DND-41 (cell line): Measurements from ENCODE around the gene PARN.
"Not testable (repeated sequence)": the region's sequence is repeated elsewhere in the genome, so short reads cannot be mapped to it uniquely, and the experiment has no call there.

Experiments used
- ATAC-seq: fragments of 200-7000 bp; cut with Tn5 transposase; 3 replicates; pipeline ENCODE4 v1.9.1; 2021; ENCODE audit warnings: low read depth; ENCODE audit not compliant: insufficient read depth
- DNase-seq: peaks from one replicate; pipeline ENCODE4 v3.0.0-alpha.2; 2020
- H2AFZ ChIP-seq: 2 replicates; pipeline ENCODE4 v1.6.0; 2012; ENCODE audit warnings: low read depth, low read length
- H3K27ac ChIP-seq: 2 replicates; pipeline ENCODE4 v1.5.1; 2012; ENCODE audit warnings: low read length, inconsistent platforms
- H3K27me3 ChIP-seq: fragments of 200-600 bp; sonication (generic); 2 replicates; pipeline ENCODE4 v1.6.0; 2012; ENCODE audit warnings: low read length, mild to moderate bottlenecking, inconsistent platforms; ENCODE audit not compliant: insufficient read depth, poor library complexity
- H3K36me3 ChIP-seq: 2 replicates; pipeline ENCODE4 v1.5.1; 2012; ENCODE audit warnings: low read length, inconsistent platforms; ENCODE audit not compliant: insufficient read depth
- H3K4me1 ChIP-seq: 2 replicates; pipeline ENCODE4 v1.5.1; 2012; ENCODE audit warnings: mild to moderate bottlenecking, low read length; ENCODE audit not compliant: insufficient read depth
- H3K4me2 ChIP-seq: 2 replicates; pipeline ENCODE4 v1.6.0; 2012; ENCODE audit warnings: mild to moderate bottlenecking, moderate library complexity, low read length, inconsistent platforms; ENCODE audit not compliant: insufficient read depth
- H3K4me3 ChIP-seq, 2 experiments: fragments of 200-600 bp in 1 of 2; shearing (Covaris generic) in 1 of 2; 2 replicates each; pipeline ENCODE4 v1.5.1; 2012 to 2016; ENCODE audit warnings: inconsistent platforms in 2 of 2, low read length in 2 of 2, mild to moderate bottlenecking in 2 of 2, low read depth in 1 of 2, moderate library complexity in 1 of 2
- H3K79me2 ChIP-seq: 2 replicates; pipeline ENCODE4 v1.6.0; 2012; ENCODE audit warnings: low read length, inconsistent platforms; ENCODE audit not compliant: insufficient read depth
- H3K9ac ChIP-seq: 2 replicates; pipeline ENCODE4 v1.6.0; 2012; ENCODE audit warnings: low read depth, mild to moderate bottlenecking, inconsistent platforms, low read length, moderate library complexity
- H3K9me3 ChIP-seq: 2 replicates; pipeline ENCODE4 v1.5.1; 2012; ENCODE audit warnings: low read length, moderate library complexity, mild to moderate bottlenecking, inconsistent platforms; ENCODE audit not compliant: insufficient read depth, severe bottlenecking
- H4K20me1 ChIP-seq: 2 replicates; pipeline ENCODE4 v1.6.0; 2012; ENCODE audit warnings: low read length; ENCODE audit not compliant: insufficient read depth
- EZH2 ChIP-seq: IDR thresholded peaks from 3 replicates; pipeline ENCODE4 v1.6.1; 2012; ENCODE audit warnings: borderline replicate concordance, low read depth, mild to moderate bottlenecking, moderate library complexity, low read length, inconsistent platforms; ENCODE audit not compliant: severe bottlenecking
- TF ChIP-seq, protein P1 (sequence below): IDR thresholded peaks from 2 replicates; pipeline ENCODE4 v1.5.1; 2012; ENCODE audit warnings: borderline replicate concordance, low read length, moderate library complexity, mild to moderate bottlenecking; ENCODE audit not compliant: poor library complexity, severe bottlenecking; ENCODE audit errors: extremely low read depth

The PARN gene

DNA sequence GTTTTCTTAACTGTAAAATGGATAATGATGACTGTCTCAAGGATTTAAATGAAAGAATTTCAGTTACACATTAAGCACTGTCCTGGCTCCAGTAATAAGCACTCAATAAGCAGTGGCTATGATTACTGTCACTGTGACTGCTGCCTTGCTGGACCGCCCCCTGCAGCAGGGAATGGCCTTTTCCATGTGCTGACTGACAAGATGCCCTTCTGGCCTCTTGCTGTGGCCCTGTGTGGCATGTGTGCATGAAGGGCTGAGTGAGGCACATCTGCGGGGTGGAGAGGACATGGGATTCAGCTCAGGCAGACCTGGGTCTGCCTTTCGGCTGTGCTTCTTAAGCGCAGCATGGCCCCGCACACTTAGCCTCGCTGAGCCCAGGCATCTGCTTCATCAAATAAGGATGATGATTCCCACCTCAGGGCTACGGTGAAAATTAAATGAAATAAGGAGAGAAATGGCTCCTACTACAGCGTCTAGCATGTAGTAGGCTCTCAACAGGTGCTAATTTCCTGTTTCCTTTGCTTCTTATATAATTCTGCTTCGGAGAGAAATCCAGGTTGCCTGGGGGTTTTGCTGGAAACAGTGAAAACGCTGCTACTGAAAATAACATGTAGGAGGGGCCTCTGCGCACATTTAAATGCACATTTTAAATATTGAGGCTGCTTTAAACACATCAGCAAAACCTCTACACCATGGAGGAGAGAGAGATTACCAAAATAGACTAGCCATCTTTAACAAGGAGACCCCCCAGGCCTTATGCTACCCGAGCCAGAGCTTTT, 183.9 kb downstream of the PARN start:
- H3K9ac ChIP-seq = no peak overlapping the region
- H3K4me3 ChIP-seq = no peak overlapping the region
- H3K4me1 ChIP-seq = no peaks in the 10 kb centered on the region
- ATAC-seq = no peak
- H3K36me3 ChIP-seq = peaks cover 20% of the 10 kb centered on the region
- no peak overlapping the region for H3K4me2 ChIP-seq
- TF ChIP-seq EZH2 = no peak
- TF ChIP-seq, protein P1, sequence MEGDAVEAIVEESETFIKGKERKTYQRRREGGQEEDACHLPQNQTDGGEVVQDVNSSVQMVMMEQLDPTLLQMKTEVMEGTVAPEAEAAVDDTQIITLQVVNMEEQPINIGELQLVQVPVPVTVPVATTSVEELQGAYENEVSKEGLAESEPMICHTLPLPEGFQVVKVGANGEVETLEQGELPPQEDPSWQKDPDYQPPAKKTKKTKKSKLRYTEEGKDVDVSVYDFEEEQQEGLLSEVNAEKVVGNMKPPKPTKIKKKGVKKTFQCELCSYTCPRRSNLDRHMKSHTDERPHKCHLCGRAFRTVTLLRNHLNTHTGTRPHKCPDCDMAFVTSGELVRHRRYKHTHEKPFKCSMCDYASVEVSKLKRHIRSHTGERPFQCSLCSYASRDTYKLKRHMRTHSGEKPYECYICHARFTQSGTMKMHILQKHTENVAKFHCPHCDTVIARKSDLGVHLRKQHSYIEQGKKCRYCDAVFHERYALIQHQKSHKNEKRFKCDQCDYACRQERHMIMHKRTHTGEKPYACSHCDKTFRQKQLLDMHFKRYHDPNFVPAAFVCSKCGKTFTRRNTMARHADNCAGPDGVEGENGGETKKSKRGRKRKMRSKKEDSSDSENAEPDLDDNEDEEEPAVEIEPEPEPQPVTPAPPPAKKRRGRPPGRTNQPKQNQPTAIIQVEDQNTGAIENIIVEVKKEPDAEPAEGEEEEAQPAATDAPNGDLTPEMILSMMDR = no peak
- 0 out of 2 replicates have a peak, but pooled peaks cover 3% of the 10 kb centered on the region for H4K20me1 ChIP-seq
- H3K79me2 ChIP-seq = no peaks in the 10 kb centered on the region
- H2AFZ ChIP-seq = no peak overlapping the region
- no peaks in the 10 kb centered on the region for H3K27me3 ChIP-seq
- H3K27ac ChIP-seq = no peak overlapping the region
- no peak for DNase-seq
- H3K9me3 ChIP-seq = no peaks in the 10 kb centered on the region

DNA sequence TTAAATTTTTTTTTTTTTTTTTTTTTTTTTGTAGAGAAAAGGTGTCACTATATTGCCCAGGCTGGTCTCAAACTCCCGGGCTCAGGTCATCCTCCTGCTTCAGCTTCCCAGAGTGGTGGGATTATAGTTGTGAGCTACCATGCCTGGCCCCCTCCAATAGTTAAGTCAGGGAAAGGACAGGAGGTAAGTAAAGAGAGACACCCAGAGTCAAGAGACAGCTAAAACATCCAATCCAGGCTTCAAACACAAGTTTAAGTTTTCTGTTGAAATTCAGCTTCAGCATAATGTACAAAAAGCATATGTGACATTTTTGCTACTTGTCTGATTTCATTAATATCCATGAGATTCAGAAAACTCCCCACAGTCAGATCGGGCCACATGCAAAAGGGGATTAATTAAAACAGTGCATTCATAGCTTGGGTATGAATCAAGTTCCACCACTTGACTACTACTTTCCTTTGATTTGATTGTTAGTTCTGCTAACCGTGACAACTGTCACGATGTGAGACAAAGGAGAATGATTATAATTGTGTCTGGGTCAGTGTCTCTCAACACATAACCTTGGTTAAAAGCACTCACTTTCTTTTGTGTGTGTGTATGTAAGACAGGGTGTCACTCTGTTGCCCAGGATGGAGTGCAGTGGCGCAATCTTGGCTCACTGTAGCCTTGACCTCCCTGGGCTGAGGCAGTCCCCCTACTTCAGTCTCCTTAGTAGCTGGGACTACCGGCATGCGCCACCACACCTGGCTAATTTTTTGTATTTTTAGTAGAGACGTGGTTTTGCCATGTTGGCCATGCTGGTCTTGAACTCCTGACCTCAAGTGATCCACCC, 184.9 kb downstream of the PARN start:
- DNase-seq (no peak), ATAC-seq (no peak)
- H3K79me2 ChIP-seq = no peaks in the 10 kb centered on the region
- no peaks in the 10 kb centered on the region for H3K4me1 ChIP-seq
- H3K4me2 ChIP-seq = no peak overlapping the region
- no peak overlapping the region for H3K9ac ChIP-seq
- H3K9me3 ChIP-seq = no peaks in the 10 kb centered on the region
- H2AFZ ChIP-seq = no peak overlapping the region
- H3K27ac ChIP-seq = no peak overlapping the region
- H4K20me1 ChIP-seq = no peaks in the 10 kb centered on the region
- H3K27me3 ChIP-seq = no peaks in the 10 kb centered on the region
- H3K36me3 ChIP-seq = peaks cover 20% of the 10 kb centered on the region
- TF ChIP-seq EZH2 = no peak
- TF ChIP-seq, protein P1 = no peak
- H3K4me3 ChIP-seq = no peak overlapping the region

DNA sequence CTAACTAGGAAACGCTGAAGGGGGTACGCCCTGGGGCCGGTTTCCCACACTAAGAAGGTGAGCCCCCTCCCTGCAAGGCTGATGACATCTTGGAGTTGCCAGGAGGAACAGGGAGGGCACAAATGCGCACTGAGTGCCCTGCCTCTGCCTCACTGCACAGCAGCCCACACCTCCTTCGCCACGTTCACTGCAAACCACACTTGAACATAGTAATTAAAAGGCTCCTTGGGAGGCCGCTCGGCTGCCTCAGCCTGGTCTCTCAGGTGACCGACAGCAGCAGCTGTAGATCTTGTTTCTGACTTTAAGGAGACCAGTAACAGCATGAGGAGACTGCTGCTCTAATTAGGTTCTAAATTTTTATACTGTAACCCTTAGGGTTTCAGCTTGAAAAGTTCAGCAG, 188.5 kb downstream of the PARN start:
- not testable (repeated sequence) for DNase-seq, H3K4me2 ChIP-seq, H3K9me3 ChIP-seq, H4K20me1 ChIP-seq, H3K9ac ChIP-seq, H2AFZ ChIP-seq, H3K4me3 ChIP-seq, H3K27me3 ChIP-seq, ATAC-seq, H3K27ac ChIP-seq, H3K79me2 ChIP-seq
- peaks cover 25% of the 10 kb centered on the region for H3K4me1 ChIP-seq
- peaks cover 20% of the 10 kb centered on the region for H3K36me3 ChIP-seq

DNA sequence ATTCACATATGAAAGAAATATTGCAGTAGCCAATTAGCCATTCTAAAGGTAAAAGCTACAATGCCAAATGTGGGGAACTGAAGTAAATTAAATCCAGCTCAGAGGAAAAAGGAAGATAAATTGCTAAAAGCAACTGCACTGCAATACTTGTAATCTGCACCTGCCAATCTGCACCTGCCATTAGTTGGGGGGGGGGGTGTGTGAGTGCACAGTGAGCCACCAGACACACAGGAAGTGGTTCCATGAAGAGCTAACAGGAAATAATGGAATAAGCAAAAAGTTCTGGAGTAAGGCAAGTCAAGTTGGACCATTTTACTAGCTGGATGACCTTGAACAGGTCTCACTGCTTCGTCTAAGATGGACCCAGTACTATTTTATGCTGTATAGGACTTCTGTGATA, 191.8 kb downstream of the PARN start:
- Histone ChIP-seq H3K9me3 (no peaks in the 10 kb centered on the region), H3K27ac (peak overlapping the region; percentile 72), H3K4me2 (0 out of 2 replicates have a peak overlapping the region, but pooled peaks have one; percentile 6), H3K9ac (no peak overlapping the region), H3K79me2 (no peaks in the 10 kb centered on the region), H4K20me1 (peaks cover 8% of the 10 kb centered on the region; the same call in 1 of the 2 replicates), H3K4me1 (peaks cover 45% of the 10 kb centered on the region), H2AFZ (no peak overlapping the region), H3K27me3 (no peaks in the 10 kb centered on the region), H3K36me3 (0 out of 2 replicates have a peak, but pooled peaks cover 3% of the 10 kb centered on the region), H3K4me3 (no peak overlapping the region)
- ATAC-seq (no peak), DNase-seq (peak; percentile 44)
- no peak for TF ChIP-seq EZH2
- TF ChIP-seq, protein P1 = no peak
